GM23338 (cell line): Measurements from ENCODE around the gene GNG7. TPM values are rescaled to one million over a fixed set of nuclear protein-coding genes. Genes with fewer than 3 reads are reported as not detected.
"Not testable (repeated sequence)": the region's sequence is repeated elsewhere in the genome, so short reads cannot be mapped to it uniquely, and the experiment has no call there.

Experiments
- ATAC-seq: fragments of 200-7000 bp; cut with Tn5 transposase; 3 replicates; pipeline ENCODE4 v1.9.1; 2020
- DNase-seq: peaks from one replicate; pipeline ENCODE4 v3.0.0-alpha.2; 2015; ENCODE audit warnings: low spot score
- H2AFZ ChIP-seq: fragments of 200-600 bp; sonication (generic); 2 replicates; pipeline ENCODE4 v1.8.0; 2016; ENCODE audit warnings: antibody characterized with exemption, mild to moderate bottlenecking, moderate library complexity
- H3F3A ChIP-seq: fragments of 200-600 bp; sonication (generic); replicated peaks from 2 replicates; pipeline ENCODE4 v1.8.0; 2017; ENCODE audit warnings: antibody characterized with exemption, mixed run types, low read depth
- H3K27ac ChIP-seq: fragments of 200-600 bp; sonication (generic); 2 replicates; pipeline ENCODE4 v1.6.1; 2016; ENCODE audit warnings: low read depth
- H3K27me3 ChIP-seq: fragments of 200-600 bp; sonication (generic); 2 replicates; pipeline ENCODE4 v1.8.0; 2016; ENCODE audit warnings: mild to moderate bottlenecking, mixed run types, moderate library complexity; ENCODE audit not compliant: insufficient read depth
- H3K36me3 ChIP-seq: fragments of 200-600 bp; sonication (generic); 2 replicates; pipeline ENCODE4 v1.8.0; 2016; ENCODE audit warnings: mild to moderate bottlenecking; ENCODE audit not compliant: insufficient read depth
- H3K4me1 ChIP-seq: fragments of 200-600 bp; sonication (generic); 2 replicates; pipeline ENCODE4 v1.8.0; 2016; ENCODE audit warnings: mild to moderate bottlenecking, moderate library complexity; ENCODE audit not compliant: insufficient read depth
- H3K4me2 ChIP-seq: fragments of 200-600 bp; sonication (generic); 2 replicates; pipeline ENCODE4 v1.7.1; 2017; ENCODE audit warnings: mixed run types
- H3K4me3 ChIP-seq: fragments of 200-600 bp; sonication (generic); 2 replicates; pipeline ENCODE4 v1.6.1; 2016; ENCODE audit warnings: mixed run types
- H3K79me2 ChIP-seq: fragments of 200-600 bp; sonication (generic); replicated peaks from 2 replicates; pipeline ENCODE4 v1.8.0; 2017; ENCODE audit warnings: mild to moderate bottlenecking; ENCODE audit not compliant: insufficient read depth
- H3K9me2 ChIP-seq: fragments of 200-600 bp; sonication (generic); 2 replicates; pipeline ENCODE4 v1.8.0; 2017; ENCODE audit not compliant: insufficient read depth
- H4K20me1 ChIP-seq: fragments of 200-600 bp; sonication (generic); replicated peaks from 2 replicates; pipeline ENCODE4 v1.8.0; 2017; ENCODE audit warnings: mild to moderate bottlenecking; ENCODE audit not compliant: insufficient read depth
- H3K27ac Mint-ChIP-seq: 2 replicates; pipeline ENCODE4 v1.8.0; 2020; ENCODE audit warnings: inconsistent platforms, mild to moderate bottlenecking, moderate library complexity, mixed read lengths
- H3K27me3 Mint-ChIP-seq: 3 replicates; pipeline ENCODE4 v1.8.0; 2022; ENCODE audit warnings: low read depth, mild to moderate bottlenecking, moderate library complexity, mixed read lengths, inconsistent platforms; ENCODE audit not compliant: insufficient read depth, poor library complexity
- H3K36me3 Mint-ChIP-seq: 3 replicates; pipeline ENCODE4 v1.8.0; 2021; ENCODE audit warnings: low read depth, mild to moderate bottlenecking, inconsistent platforms, moderate library complexity, mixed read lengths
- H3K4me1 Mint-ChIP-seq: 3 replicates; pipeline ENCODE4 v1.8.0; 2020; ENCODE audit warnings: mild to moderate bottlenecking, inconsistent platforms, mixed read lengths
- H3K4me3 Mint-ChIP-seq: 3 replicates; pipeline ENCODE4 v1.8.0; 2021; ENCODE audit warnings: moderate library complexity, mild to moderate bottlenecking, inconsistent platforms, mixed read lengths
- H3K9me3 Mint-ChIP-seq: 3 replicates; pipeline ENCODE4 v1.8.0; 2020; ENCODE audit warnings: moderate library complexity, mild to moderate bottlenecking, inconsistent platforms, mixed read lengths
- ETS1 ChIP-seq: IDR thresholded peaks from 2 replicates; pipeline ENCODE4 v1.6.1; 2016; ENCODE audit warnings: antibody characterized with exemption
- EZH2 ChIP-seq: fragments of 200-600 bp; sonication (generic); IDR thresholded peaks from one replicate; pipeline ENCODE4 v1.8.0; 2017; ENCODE audit warnings: antibody characterized with exemption, mild to moderate bottlenecking, low read depth; ENCODE audit not compliant: unreplicated experiment
- EZH2phosphoT487 ChIP-seq: fragments of 200-600 bp; sonication (generic); IDR thresholded peaks from one replicate; pipeline ENCODE4 v1.8.1; 2018; ENCODE audit warnings: antibody characterized with exemption; ENCODE audit not compliant: unreplicated experiment
- NANOG ChIP-seq: IDR thresholded peaks from 2 replicates; pipeline ENCODE4 v1.6.1; 2016; ENCODE audit warnings: antibody characterized with exemption, borderline replicate concordance
- POLR2AphosphoS5 ChIP-seq: IDR thresholded peaks from 2 replicates; pipeline ENCODE4 v1.6.1; 2016; ENCODE audit warnings: antibody characterized with exemption, low read depth
- REST ChIP-seq: IDR thresholded peaks from one replicate; pipeline ENCODE4 v1.6.1; 2018; ENCODE audit warnings: antibody characterized with exemption; ENCODE audit not compliant: unreplicated experiment
- polyA plus RNA-seq: library from polyadenylated mRNA; unstranded; fragments of >200 nt; fragmentation: Nextera tagmentation; extraction: Ambion mirVana; gene quantifications from 2 replicates; pipeline ENCODE4 v1.2.1, GENCODE V29; 2016
- total RNA-seq: library from RNA; depleted of rRNA; stranded (reverse); fragments of >200 nt; shearing (Covaris generic); gene quantifications from 2 replicates; pipeline ENCODE4 v1.2.3, GENCODE V29; 2014

GNG7 gene
- total and polyA plus RNA-seq, 2 experiments from 2014 or later: 5.1 to 5.4 TPM

GRCh38 chr19:2574478-2574931 is 128.0 kb downstream of the GNG7 start:
- Histone ChIP-seq H3K27me3 (no peaks in the 10 kb centered on the region), H4K20me1 (no peaks in the 10 kb centered on the region), H3F3A (peaks cover 9% of the 10 kb centered on the region; the same call in 1 of the 2 replicates), H3K9me2 (no peaks in the 10 kb centered on the region), H3K79me2 (no peaks in the 10 kb centered on the region), H3K4me3 (no peak overlapping the region), H3K4me2 (no peak overlapping the region), H3K27ac (no peak overlapping the region), H3K4me1 (0 out of 2 replicates have a peak, but pooled peaks cover 16% of the 10 kb centered on the region), H3K36me3 (no peaks in the 10 kb centered on the region), H2AFZ (no peak overlapping the region)
- H3K36me3 Mint-ChIP-seq: no peaks in the 10 kb centered on the region
- peaks cover 16% of the 10 kb centered on the region for H3K27me3 Mint-ChIP-seq
- H3K4me1 Mint-ChIP-seq: peaks cover 7% of the 10 kb centered on the region
- no peak overlapping the region for H3K4me3 Mint-ChIP-seq
- TF ChIP-seq EZH2phosphoT487 (no peak), ETS1 (no peak)
- H3K9me3 Mint-ChIP-seq: peaks cover 3% of the 10 kb centered on the region; the same call in 2 of the 3 replicates
- no peak for DNase-seq
- no peak for ATAC-seq
- no peak overlapping the region for H3K27ac Mint-ChIP-seq

- H3K27me3 Mint-ChIP-seq: peaks cover 16% of the 10 kb centered on the region
- H4K20me1 ChIP-seq: no peaks in the 10 kb centered on the region
- no peak for ATAC-seq
- no peak for TF ChIP-seq NANOG
- TF ChIP-seq POLR2AphosphoS5: no peak
- TF ChIP-seq REST: no peak
- TF ChIP-seq ETS1: no peak
- no peak for TF ChIP-seq EZH2
- peaks cover 7% of the 10 kb centered on the region for H3K4me1 Mint-ChIP-seq
- H3K4me1 ChIP-seq: 0 out of 2 replicates have a peak, but pooled peaks cover 16% of the 10 kb centered on the region
- no peak overlapping the region for H3K27ac Mint-ChIP-seq
- H3F3A ChIP-seq: peaks cover 6% of the 10 kb centered on the region
- no peak for DNase-seq
- no peaks in the 10 kb centered on the region for H3K79me2 ChIP-seq
- no peaks in the 10 kb centered on the region for H3K36me3 Mint-ChIP-seq
- H3K9me3 Mint-ChIP-seq: peaks cover 3% of the 10 kb centered on the region; the same call in 2 of the 3 replicates
- H3K27ac ChIP-seq: no peak overlapping the region
- H3K4me3 ChIP-seq: no peak overlapping the region
- H3K4me3 Mint-ChIP-seq: no peak overlapping the region
- no peaks in the 10 kb centered on the region for H3K27me3 ChIP-seq
- no peaks in the 10 kb centered on the region for H3K9me2 ChIP-seq
- no peak overlapping the region for H2AFZ ChIP-seq
- no peak overlapping the region for H3K4me2 ChIP-seq
- no peaks in the 10 kb centered on the region for H3K36me3 ChIP-seq
These were observed 128.6 kb downstream of the GNG7 start for GRCh38 chr19:2573916-2574315.

- H2AFZ ChIP-seq, H3K9me2 ChIP-seq, H3K9me3 Mint-ChIP-seq, H3K4me3 ChIP-seq, DNase-seq, H3K27ac Mint-ChIP-seq, H4K20me1 ChIP-seq, H3K36me3 Mint-ChIP-seq, H3K79me2 ChIP-seq, H3K27me3 ChIP-seq, H3K4me1 ChIP-seq, H3K27ac ChIP-seq, H3K4me3 Mint-ChIP-seq, H3K36me3 ChIP-seq, H3K4me2 ChIP-seq, ATAC-seq, H3K4me1 Mint-ChIP-seq: not testable (repeated sequence)
- H3F3A ChIP-seq: peaks cover 14% of the 10 kb centered on the region; the same call in 1 of the 2 replicates
- peaks cover 16% of the 10 kb centered on the region for H3K27me3 Mint-ChIP-seq
These were observed 130.3 kb downstream of the GNG7 start for GRCh38 chr19:2572152-2572551.
